Renal cortical epithelial cell (primary cell): ENCODE measurements around the gene METRN. TPM values are rescaled to one million over a fixed set of nuclear protein-coding genes. Genes with fewer than 3 reads are reported as not detected.

Experiments used
- DNase-seq: peaks from one replicate; pipeline ENCODE4 v3.0.0-alpha.2; 2011; ENCODE audit warnings: low read depth
- total RNA-seq: library from RNA; depleted of rRNA; stranded (reverse); fragments of >200 nt; gene quantifications from 2 replicates; pipeline ENCODE4 v1.2.3, GENCODE V29; 2014

METRN gene
- total RNA-seq, 1 donor from 2014 or later: 65.8 TPM

DNA sequence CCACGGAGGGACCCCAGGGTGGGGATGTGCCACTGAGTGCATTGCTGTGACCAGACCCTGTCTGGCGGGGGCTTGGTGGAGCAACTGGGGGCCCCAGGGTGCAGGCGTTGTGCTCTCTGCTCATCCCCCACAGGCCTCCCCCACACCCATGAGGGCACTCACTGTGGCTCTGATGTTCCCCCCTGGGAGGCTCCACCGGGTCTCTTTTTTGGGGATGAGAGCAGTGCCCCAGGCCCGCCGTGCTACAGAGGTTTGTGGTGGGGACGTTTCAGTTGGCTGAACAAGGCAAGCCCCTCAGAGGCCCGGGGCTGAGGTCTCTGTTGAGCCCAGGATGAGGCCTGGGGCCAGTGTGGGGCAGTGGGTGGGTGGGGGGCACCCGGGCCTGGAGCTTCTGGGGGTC is 8.8 kb downstream of the METRN start:
- no peak for DNase-seq

DNA sequence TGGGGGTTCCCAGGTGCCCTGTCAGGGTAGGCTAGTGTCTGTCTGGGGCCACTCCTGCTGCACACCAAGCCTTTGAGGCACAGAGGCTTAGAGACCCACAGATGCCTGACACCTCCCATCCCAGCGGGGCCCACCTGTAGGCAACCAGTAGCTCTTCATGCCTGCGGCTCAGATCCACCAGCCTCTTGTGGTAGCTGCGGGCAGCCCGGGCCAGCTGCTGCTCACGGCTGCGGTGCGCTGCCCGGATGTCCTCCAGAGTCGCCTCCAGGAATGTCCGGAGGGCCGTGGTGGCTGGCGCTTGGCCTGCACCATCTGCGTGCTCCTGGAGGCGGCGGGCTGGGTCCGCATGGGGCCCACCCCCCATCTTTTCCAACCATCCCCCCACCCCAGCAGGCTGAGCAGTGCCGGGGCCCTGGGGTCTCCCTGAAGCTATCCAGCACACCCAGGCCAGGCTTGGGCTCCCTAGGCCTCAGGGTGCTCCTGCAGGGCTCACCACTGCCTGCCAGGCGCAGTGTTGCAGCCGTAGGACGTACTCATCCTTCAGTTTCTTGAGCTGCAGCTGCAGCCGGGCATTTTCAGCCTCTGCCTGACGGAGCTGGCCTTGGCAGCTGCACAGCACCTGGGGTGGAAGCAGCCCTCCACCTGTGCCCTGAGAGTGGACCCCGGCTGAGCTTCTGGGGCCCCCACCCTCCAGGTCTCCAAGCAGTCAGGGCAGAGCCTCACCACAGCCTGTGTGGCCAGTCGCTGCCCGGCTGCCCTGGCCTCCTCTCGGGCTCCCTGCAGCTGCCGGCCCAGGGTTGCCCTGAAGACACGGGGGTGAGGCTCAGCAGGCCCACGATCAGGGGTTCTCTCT is 9.5 kb downstream of the METRN start:
- DNase-seq: no peak

GRCh38 chr16:725041-725376 is 10.1 kb downstream of the METRN start:
- no peak for DNase-seq

DNA sequence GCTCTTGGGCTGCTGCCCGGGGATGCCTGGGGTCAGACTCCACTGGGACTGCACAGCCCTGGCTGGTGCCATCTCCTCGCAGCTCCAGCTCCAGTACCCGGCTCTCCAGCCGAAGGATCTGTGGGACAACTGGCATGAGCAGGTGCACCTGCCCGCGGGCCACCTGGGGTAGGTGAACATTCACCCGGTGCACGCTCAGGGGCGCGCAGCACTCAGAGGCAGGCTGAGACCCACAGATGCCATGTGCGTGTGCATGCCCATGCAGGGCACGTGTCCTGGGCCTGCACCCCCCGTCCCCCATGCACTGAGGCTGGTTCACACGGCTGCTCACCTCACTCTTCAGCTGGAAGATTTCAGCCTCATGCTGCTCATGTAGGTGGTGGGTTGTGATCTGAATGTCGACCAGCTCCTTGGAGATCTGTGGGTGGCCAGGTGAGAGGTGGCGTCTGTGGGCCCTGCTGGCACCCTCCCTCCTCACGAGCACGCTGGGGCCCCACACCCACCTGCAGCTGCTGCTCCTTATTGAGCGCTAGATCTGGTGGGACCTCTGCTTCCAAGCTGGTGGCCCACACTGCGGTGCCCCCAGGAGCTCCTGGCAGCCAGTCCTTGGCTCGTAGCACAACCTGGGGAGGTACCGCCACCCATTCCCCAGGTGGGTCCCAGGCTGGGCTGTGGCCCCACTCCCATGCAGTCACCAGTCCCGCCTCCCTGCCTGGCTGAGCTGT is 10.7 kb downstream of the METRN start:
- DNase-seq: no peak

DNA sequence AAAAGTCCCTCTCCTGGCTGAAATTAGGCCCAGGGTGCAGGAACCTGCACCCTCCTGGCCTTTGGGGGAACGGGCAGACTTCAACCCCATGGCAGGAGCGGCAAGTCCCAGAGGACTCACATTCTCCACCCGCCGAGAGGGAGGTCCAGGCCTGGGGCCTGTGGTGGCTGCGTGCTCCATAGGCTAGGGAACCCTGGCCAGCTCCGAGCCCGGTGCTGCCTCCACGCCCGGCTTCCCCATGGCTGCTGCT is 11.2 kb downstream of the METRN start:
- DNase-seq: no peak

GRCh38 chr16:726438-727290 is 11.7 kb downstream of the METRN start, which contains the start of the genes CCDC78 and HAGHL:
Gene CCDC78 (minus strand): TSS chr16:726443. CDS start chr16:726367, 76 bp downstream.
Gene HAGHL (plus strand): TSS chr16:727106. CDS start chr16:727510, 404 bp downstream.
- DNase-seq: no peak

DNA sequence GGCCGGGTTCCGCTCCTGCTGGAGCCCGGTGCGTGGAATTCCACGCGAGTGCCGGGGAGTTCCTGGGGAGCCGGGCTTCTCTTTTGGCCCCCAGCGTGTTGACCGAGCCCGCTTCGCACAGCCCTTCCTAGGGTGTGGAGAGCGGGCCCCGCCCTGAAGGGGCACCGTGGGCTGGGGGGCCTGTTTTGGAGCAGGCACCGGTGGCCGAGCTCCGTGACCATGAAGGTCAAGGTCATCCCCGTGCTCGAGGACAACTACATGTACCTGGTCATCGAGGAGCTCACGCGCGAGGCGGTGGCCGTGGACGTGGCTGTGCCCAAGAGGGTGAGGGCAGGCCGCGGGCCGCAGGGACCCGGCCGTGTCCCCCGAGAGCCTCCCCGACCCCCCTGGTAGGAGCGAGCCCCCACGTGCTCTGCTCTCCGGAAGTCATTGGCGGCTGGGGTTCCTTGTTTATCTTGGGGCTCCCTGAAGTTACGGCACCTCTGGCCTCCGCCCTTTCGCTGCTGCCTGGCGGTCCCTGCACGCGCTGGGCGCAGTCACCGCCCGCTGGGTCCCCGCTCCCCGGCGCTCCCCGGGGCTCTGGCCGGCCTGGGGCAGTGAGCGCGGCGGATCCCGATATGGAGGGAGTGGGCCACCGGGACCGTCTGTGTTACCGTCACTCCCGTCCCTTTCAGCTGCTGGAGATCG is 12.5 kb downstream of the METRN start:
- no peak for DNase-seq

DNA sequence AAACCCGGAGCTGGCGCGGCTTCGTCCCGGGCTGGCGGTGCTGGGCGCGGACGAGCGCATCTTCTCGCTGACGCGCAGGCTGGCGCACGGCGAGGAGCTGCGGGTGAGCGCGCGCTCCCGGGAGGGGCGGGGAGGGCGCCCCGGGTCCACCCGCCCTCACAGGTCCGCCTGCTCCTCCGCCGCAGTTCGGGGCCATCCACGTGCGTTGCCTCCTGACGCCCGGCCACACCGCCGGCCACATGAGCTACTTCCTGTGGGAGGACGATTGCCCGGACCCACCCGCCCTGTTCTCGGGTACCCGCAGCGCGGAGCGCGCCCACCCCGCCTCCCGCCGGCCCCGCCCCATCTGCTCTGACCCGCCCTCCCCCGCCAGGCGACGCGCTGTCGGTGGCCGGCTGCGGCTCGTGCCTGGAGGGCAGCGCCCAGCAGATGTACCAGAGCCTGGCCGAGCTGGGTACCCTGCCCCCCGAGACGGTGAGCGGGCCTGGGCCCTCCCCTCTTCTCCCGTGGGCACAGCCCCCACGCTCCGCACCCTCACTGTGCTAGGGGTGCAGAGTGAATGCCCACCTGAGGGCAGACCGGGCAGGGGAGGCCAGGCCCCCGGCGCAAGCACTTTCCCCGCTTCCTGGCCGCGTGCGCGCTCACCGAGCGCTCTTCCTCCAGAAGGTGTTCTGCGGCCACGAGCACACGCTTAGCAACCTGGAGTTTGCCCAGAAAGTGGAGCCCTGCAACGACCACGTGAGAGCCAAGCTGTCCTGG is 13.4 kb downstream of the METRN start:
- DNase-seq: peak; percentile 40

GRCh38 chr16:728890-729744 is 14.2 kb downstream of the METRN start:
- no peak for DNase-seq

DNA sequence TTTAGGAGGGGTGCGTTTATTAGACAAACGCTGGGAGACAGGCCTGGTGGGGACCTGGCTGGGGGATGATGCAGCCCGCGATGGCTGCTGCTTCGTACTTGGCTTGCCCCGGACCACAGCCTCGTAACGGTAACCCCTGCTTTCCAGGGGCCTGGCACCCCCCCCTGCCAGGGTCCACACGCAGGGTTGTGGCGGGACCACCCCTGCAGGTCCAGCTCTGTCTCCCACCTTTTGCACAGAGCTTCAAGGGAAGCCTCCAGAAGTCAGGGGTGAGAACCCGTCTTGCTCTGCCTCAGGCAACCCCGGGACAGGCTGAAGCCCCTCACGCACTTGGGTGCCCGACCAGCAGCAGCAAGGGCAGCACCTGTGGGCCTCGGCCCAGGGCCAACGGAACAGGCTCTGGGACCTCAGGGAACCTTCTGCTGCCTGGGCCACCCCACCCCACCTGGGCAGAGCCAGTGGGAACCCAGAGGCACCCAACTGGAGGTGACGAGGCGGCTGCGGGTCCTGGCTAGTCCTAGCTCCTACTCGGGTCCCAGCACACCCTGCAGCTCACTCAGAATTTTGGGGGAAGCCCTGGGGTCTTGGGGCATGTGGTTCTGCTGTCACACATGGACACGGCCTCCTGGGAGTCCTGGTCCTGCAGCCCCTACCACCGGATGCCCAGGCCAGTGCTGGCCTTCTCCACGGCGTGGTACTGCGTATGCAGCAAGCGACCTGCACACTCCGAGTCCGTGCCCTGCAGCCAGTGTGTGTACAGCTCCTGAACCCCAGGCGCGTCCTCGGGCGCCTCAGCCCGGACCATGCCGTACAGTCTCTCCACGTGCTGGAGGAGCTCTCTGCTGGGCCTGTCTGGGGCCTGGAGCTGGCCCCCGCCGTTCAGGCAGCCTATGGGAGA is 15.1 kb downstream of the METRN start:
- DNase-seq: no peak

GRCh38 chr16:730666-731509 is 16.0 kb downstream of the METRN start:
- no peak for DNase-seq

GRCh38 chr16:732332-732731 is 17.4 kb downstream of the METRN start:
- DNase-seq: no peak

- no peak for DNase-seq
Measured at GRCh38 chr16:732936-733335, 18.0 kb downstream of the METRN start.

DNA sequence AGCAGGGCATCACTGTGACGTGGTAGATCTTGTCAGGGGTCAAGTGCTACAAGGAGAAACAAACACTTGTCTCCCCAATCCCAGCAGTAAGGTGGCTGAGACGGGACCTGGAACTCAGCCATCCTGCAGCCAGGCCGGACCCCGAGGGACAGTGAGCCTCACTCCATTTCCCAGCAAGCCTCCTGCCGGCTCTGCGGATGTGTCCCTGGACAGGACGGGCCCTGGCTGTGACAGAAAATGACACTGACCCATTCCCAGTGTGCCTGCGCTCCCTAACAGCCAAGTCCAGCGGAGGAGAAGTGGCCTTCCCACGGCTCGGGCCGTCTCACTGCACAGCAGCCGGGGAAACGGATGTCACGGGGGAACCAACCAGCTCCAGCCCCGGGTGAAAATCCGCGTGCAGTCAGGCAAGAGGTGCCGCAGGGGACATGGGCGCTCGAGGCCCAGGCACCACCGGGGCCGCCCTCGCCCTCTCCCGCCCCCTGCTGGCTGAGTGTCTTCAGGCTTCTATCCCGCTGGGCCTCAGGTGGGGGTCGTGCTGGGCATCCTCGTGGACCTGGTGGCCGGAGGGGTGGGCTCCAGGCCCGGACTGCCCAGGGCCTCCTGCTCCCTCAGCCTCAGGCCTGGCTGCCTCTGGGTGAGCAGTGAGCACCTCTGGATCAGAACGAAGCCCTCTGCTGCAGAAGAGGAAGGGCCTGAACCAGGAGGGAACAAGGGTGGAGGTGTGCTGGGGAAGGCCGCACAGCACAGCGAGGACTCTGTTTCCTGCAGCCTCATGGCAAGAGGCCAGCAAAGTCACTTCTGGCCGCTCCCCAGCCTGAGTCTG is 18.7 kb downstream of the METRN start:
- DNase-seq: no peak

GRCh38 chr16:734208-734980 is 19.5 kb downstream of the METRN start:
- DNase-seq: no peak
